T-helper 1 cell treated with Interleukin-12 subunit alpha and Interleukin-12 subunit beta and Interleukin-4 antibody, amounts not matched to agents 30 ng/mL and 1 ng/mL, for 36 hours (primary cell): ENCODE data around the gene DEGS2. TPM values are rescaled to one million over a fixed set of nuclear protein-coding genes. Genes with fewer than 3 reads are reported as not detected.

Experiments
- intact Hi-C: fragments of 100-400 bp; cut with micrococcal nuclease; formaldehyde crosslinking; loops from one replicate; pipeline ENCODE4 v1.15.1; 2024
- total RNA-seq: library from RNA; stranded (reverse); gene quantifications from 2 replicates; pipeline ENCODE4 v1.2.3, GENCODE V29; 2022

Gene DEGS2
- total RNA-seq, 1 donor from 2014 or later = not detected

DNA sequence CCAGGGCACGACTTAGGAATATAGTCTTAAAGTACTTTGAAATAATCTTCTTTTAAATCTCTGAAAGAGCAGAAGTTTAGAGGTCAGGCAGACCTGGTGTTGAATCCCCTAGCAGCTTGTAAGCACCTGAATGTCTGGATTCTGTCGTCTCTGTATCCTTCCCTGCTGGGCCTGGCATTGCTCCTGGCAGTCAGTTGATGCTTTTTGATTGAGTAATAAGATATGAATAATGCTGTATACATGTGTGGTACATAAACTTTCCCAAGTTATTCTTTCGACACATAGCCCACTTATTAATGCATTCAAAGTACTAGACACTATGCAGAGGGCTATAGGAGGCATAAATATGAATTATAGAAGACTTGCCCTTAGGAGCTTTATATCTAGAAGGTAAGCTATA, 62.8 kb downstream of the DEGS2 start:
- intact Hi-C loops = no loop called here

Other genes with a start within 250 kb of the DEGS2 start
- 1,155 and 1,194 TPM in 2 replicates for gene EVL, start 94.2 kb downstream of the DEGS2 start, total RNA-seq
- 101 TPM in 2 replicates for gene YY1, start 79.5 kb upstream of the DEGS2 start, total RNA-seq
- 13.2 and 16.1 TPM in 2 replicates for gene SLC25A29, start 146.8 kb upstream of the DEGS2 start, total RNA-seq
- not detected in 2 replicates for gene SLC25A47, start 163.7 kb upstream of the DEGS2 start, total RNA-seq
- 10.4 and 12.1 TPM in 2 replicates for gene WDR25, start 216.8 kb upstream of the DEGS2 start, total RNA-seq